ENCODE data around the gene EMID1.

GRCh38 chr22:29260601-29261315 lies 55.1 kb downstream of the EMID1 start:
- TF ChIP-seq CTCF (IDR thresholded peaks at IDR 0.05 in 4 of 5, conservative IDR thresholded peaks at IDR 0.05 in 1 of 5) (no peak), POLR2A (IDR thresholded peaks at IDR 0.05) (no peak)
